GM18861 (cell line): ENCODE measurements around the gene FGF11.

Experiments
- ATAC-seq: cut with Tn5 transposase; IDR thresholded peaks from one replicate; pipeline ENCODE4 v1.9.1; 2021; ENCODE audit not compliant: unreplicated experiment

Gene FGF11

DNA sequence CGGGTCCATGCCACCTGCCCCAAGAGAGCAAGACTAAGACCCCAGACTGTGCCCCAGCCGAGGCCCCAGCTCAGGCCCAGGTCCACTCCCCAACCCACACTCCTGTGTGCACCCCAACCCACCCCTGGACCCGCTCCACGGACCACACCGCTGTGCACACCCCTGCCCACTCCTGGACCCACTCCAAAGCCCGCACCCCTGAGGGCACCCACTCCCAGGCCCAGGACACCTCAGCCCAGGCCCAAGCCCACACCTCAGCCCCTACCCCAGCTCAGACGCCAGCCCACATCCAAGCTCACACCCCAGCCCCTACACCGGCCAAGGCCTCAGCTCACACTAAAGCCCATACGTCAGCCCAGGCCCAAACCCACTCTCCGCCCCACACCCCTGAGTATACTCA, 9.6 kb upstream of the FGF11 start:
- ATAC-seq = no peak

- no peak for ATAC-seq
Measured at GRCh38 chr17:7431231-7431630, 8.1 kb upstream of the FGF11 start.

GRCh38 chr17:7432296-7432695, 7.0 kb upstream of the FGF11 start:
- no peak for ATAC-seq

GRCh38 chr17:7435676-7436555, 3.4 kb upstream of the FGF11 start:
- ATAC-seq = peak; percentile 24

DNA sequence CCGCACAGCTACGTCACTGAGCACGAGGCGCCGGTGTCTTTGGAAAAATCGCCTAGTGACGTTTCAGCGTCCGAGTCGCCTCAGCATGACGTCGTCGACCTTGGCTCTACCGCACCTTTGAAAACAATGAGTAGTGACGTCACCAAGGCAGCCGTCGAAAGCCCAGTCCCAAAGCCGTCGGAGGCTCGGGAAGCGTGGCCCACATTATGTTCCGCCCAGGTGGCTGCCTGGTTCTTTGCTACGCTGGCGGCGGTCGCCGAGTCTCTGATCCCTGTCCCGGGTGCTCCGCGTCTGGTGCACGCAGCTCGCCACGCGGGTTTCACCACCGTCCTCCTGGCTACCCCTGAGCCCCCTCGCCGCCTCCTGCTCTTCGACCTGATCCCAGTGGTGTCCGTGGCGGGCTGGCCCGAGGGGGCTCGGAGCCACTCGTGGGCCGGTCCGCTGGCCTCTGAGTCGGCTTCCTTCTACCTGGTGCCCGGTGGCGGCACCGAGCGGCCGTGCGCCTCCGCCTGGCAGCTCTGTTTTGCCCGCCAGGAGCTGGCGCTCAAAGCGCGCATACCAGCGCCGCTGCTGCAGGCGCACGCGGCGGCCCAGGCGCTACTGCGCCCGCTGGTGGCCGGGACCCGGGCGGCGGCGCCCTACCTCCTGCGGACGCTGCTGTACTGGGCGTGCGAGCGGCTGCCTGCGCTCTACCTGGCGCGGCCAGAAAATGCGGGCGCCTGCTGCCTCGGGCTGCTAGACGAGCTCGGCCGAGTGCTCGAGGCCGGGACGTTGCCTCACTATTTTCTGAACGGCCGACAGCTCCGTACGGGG, 2.5 kb upstream of the FGF11 start:
- ATAC-seq = peak; percentile 37

- no peak for ATAC-seq
Measured at GRCh38 chr17:7437369-7437863, 1.9 kb upstream of the FGF11 start.

DNA sequence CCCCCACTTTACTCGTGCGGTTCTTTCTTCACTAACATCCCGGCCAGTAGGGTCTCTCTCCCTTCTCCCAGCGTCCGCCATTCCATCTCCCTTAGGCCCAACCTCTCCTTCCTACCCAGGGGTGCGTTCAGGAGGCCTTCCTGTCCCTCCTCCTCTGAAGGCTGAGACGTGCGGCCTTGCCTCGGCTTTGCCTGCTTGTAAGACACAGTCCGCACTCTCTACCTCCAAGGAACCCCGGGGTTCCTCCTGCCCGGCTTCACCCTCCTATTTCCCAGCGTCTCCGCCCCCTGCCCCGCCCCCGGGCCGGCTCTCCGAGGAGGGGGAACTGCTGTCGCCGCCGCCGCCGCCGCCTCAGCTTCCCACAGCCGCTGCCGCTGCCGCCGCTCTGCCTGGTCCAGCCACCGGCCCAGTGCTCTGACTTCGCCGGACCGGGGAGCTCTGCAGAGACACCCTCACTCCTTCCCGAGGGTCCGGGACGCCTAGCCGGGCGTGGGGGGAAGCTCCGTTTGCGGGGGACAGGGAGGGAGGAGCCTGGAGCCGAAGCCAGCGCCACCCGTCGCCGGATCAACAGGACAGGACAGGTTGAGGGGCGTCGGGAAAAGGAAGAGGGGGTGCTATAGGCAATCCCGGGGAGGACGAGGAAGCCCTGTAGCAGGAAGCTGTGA, 1.2 kb upstream of the FGF11 start:
- ATAC-seq = no peak

DNA sequence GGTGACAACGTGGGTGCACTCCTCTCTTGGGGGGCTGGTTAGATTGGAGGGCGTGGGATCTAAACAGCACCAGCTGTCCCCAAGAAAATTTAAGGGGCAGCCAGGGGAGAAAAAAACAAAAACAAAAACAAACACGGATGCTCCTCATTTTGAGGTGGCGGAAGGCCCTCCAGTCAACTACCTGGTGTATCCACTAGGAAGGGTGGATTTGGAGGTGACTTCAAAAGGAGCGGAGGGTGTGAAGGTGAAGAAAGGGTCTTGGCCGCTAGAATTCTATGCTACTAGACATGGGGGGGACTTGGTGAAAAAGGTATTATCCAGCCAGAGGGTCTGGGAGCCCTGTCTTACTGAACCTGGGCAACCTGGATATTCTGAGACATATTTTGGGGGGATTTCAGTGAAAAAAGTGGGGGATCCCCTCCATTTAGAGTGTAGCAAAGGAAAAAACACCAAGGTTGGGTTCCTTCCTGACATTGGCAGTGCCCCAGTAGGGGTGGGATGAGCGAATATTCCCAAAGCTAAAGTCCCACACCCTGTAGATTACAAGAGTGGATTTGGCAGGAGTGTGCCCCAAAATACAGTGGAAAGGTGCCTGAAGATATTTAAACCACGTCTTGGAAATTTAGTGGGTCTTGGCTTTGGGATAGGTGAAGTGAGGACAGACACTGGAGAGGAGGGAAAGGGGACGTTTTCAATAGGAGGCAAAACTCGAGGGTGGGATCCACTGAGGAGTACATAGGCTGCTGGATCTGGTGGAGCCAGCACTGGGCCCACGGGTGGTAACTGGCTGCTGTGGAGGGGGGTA, 454 bp upstream of the FGF11 start:
- ATAC-seq = no peak

GRCh38 chr17:7440113-7440833, 961 bp downstream of the FGF11 start:
- no peak for ATAC-seq

GRCh38 chr17:7440834-7441195, 1.5 kb downstream of the FGF11 start:
- ATAC-seq = no peak

DNA sequence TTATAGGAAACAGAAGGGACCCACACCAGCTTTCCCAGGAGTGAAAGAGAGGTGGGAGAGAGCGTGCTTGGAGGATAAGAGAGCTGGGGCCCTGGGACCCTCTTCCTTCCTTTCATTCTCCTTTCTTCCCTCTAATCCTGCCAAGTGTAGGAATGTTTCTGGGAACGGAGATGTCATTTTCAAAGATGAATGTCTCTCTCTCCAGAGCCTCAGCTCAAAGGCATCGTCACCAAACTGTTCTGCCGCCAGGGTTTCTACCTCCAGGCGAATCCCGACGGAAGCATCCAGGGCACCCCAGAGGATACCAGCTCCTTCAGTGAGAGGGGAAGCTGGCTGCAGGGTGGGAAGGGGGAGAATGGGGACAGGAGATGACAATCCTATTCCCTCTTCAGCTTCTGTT, 2.0 kb downstream of the FGF11 start:
- ATAC-seq = no peak

DNA sequence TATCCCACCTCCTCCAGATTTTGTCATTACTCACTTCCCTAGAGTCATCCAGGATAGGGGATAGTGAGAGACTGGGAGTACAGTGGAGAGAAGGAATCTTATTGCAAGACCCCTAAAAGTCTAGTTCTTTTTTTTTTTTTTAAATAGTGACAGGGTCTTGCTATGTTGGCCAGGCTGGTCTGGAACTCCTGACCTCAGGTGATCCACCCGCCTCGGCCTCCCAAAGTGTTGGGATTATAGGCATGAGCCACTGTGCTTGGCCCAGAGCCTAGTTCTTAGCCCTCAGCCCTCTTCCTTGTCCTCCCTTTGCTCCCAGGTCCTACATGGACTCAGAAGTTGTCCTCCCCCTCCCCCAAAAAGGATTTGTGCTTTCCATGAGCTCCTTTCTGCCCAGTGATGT, 2.8 kb downstream of the FGF11 start:
- ATAC-seq = no peak

GRCh38 chr17:7443499-7444485, 4.5 kb downstream of the FGF11 start:
- ATAC-seq = no peak

DNA sequence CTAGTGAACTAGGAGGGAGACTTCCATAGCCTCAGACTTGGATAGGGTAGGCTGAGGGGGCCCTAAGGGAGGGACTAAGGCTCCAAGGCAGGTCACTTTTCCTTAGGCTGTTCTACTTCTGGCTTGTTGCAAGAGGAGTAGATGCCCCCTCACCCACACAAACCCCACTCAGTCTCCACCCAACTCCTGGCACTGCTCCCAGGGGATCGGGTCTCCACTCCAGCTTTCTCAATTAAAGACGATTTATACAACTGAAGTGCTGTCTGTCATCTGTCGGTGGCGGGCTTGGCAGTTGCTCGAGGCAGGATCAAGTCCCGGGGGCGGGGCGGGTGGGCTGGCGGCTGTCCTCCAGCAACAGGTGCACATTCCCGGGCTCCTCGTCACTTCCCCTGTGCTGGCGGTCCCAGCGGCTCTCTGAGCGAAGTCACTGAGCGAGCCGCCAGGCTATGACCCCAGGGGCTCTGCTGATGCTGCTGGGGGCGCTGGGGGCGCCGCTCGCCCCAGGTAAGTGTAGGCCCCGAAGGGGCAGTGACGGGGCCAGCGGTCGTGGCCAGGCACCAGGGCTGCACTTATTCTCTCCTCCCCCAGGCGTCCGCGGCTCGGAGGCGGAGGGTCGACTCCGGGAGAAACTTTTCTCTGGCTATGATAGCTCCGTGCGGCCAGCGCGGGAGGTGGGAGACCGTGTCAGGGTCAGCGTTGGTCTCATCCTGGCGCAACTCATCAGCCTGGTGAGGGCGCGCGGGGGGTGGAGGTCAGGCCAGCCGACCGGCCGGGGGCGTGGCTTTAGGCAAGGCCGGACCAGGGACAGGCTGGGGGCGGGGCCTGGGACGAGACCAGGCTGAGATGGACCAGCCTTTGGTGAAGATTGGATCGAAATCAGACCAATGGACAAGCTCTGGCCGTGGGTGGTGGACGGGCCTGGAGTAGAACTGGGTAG, 5.6 kb downstream of the FGF11 start, which contains the start of gene CHRNB1:
Gene CHRNB1, plus strand, starts transcription at position 380 of the 937 bp plus-strand sequence. Its CDS starts 67 bp downstream, at position 447.
- ATAC-seq = peak; percentile 48

DNA sequence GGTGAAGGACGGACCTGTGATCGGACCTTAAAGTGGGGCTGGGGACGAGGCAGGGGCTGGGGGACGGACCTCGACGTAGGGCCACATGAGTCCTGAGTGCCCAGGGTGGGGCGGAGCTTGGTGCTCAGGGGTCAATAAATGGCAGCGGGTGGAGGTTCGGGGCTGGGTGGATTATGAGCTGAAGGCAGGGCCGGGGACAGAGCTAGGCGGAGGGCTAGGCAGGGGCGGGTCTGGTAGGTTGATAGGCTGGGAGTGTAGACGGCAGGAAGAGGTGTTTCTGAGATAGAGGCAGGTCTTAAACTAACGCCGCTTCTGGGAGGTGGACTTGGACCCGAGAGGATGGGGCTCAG, 6.3 kb downstream of the FGF11 start:
- peak; percentile 20 for ATAC-seq

- ATAC-seq = no peak
Measured at GRCh38 chr17:7448461-7448860, 9.1 kb downstream of the FGF11 start.

DNA sequence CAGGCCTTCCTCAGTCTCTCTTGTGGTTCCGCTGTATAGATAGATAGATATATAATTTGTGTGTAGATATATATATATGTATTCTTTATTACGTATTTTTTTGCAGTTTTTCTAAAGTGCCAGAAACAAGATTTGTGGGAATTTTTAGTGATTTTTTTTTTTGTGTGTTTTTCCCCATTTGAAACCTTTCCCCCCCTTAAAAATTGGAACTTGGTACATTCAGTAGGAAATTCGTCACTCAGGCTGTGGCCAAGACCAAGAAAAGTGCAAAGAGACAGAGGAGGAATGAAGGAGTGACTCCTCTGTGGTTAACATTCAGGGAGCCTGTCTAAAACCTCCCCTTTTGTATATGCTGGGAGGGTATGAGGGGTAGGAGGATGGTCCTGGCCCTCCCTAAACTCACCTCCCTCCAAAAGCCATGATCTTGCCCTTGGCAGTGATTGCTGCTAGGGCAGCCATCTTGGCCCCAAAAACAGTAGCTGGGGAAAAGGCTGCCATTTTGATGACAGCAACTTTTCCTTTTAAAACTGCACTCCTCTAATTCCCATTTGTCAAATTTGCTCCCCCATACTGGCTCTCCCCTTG, 20.7 kb downstream of the FGF11 start:
- ATAC-seq = no peak
